Measurements from ENCODE around the gene PDX1.

Gene PDX1

GRCh38 chr13:27922883-27923612 lies 3.2 kb downstream of the PDX1 start:
- DNase-seq (ENCODE audit: low read depth in 2 of 2) = no peak

GRCh38 chr13:27923794-27924528 lies 4.2 kb downstream of the PDX1 start:
- DNase-seq (ENCODE audit: low read depth in 2 of 2) = no peak

- no peak for DNase-seq (ENCODE audit: low read depth in 2 of 2)
These were observed 4.8 kb downstream of the PDX1 start for GRCh38 chr13:27924529-27925141.

- DNase-seq (ENCODE audit: low read depth in 2 of 2) = no peak
These were observed 5.6 kb downstream of the PDX1 start for GRCh38 chr13:27925220-27925991.

GRCh38 chr13:27926644-27927434 lies 7.0 kb downstream of the PDX1 start:
- DNase-seq (ENCODE audit: low read depth in 2 of 2) = no peak

- no peak for DNase-seq (ENCODE audit: low read depth in 2 of 2)
These were observed 7.9 kb downstream of the PDX1 start for GRCh38 chr13:27927444-27928352.

- DNase-seq (ENCODE audit: low read depth in 2 of 2) = no peak
These were observed 8.6 kb downstream of the PDX1 start for GRCh38 chr13:27928353-27928804.

- no peak for DNase-seq (ENCODE audit: low read depth in 2 of 2)
These were observed 9.3 kb downstream of the PDX1 start for GRCh38 chr13:27928805-27929753.

- no peak for DNase-seq (ENCODE audit: low read depth in 2 of 2)
These were observed 10.1 kb downstream of the PDX1 start for GRCh38 chr13:27929868-27930267.

- DNase-seq (ENCODE audit: low read depth in 2 of 2) = no peak
These were observed 13.3 kb downstream of the PDX1 start for GRCh38 chr13:27933118-27933517.

- no peak for DNase-seq (ENCODE audit: low read depth in 2 of 2)
These were observed 14.0 kb downstream of the PDX1 start for GRCh38 chr13:27933580-27934328.

GRCh38 chr13:27942972-27943371 lies 23.2 kb downstream of the PDX1 start:
- no peak for DNase-seq (ENCODE audit: low read depth in 2 of 2)

- no peak for DNase-seq (ENCODE audit: low read depth in 2 of 2)
These were observed 33.3 kb downstream of the PDX1 start for GRCh38 chr13:27952876-27953675.

- peak; percentile 59 to 73 for DNase-seq (ENCODE audit: low read depth in 2 of 2)
These were observed 34.0 kb downstream of the PDX1 start for GRCh38 chr13:27953676-27954405.

- DNase-seq (ENCODE audit: low read depth in 2 of 2) = no peak
These were observed 34.6 kb downstream of the PDX1 start for GRCh38 chr13:27954406-27954851.

GRCh38 chr13:27955014-27955591 lies 35.3 kb downstream of the PDX1 start:
- no peak for DNase-seq (ENCODE audit: low read depth in 2 of 2)

All from stimulated activated CD8-positive, alpha-beta memory T cell treated with anti-CD3 and anti-CD28 coated beads, Interleukin-2, amount 100 ng/mL, for 48 hours (primary cell).